Lower lobe of right lung (tissue), 2 donors: ENCODE measurements around the gene SLC39A3. TPM values are rescaled to one million over a fixed set of nuclear protein-coding genes. Genes with fewer than 3 reads are reported as not detected.

Experiments
- ATAC-seq, 2 donors: fragments of 200-7000 bp; cut with Tn5 transposase; one replicate each; pipeline ENCODE4 v1.9.1; 2020 to 2022; ENCODE audit warnings: mild to moderate bottlenecking in 2 of 2, moderate library complexity in 2 of 2
- DNase-seq: peaks from one replicate; pipeline ENCODE4 v3.0.0-alpha.2; 2020
- H3K27ac ChIP-seq: fragments of 200-600 bp; one replicate; pipeline ENCODE4 v1.8.0; 2022
- H3K27me3 ChIP-seq: fragments of 200-600 bp; one replicate; pipeline ENCODE4 v1.8.0; 2022; ENCODE audit warnings: low read depth
- H3K36me3 ChIP-seq: fragments of 200-600 bp; one replicate; pipeline ENCODE4 v1.8.0; 2022; ENCODE audit warnings: mild to moderate bottlenecking
- H3K4me1 ChIP-seq: fragments of 200-600 bp; one replicate; pipeline ENCODE4 v1.8.0; 2022
- H3K4me3 ChIP-seq: fragments of 200-600 bp; one replicate; pipeline ENCODE4 v1.8.0; 2022; ENCODE audit warnings: mild to moderate bottlenecking
- H3K9me3 ChIP-seq: fragments of 200-600 bp; one replicate; pipeline ENCODE4 v1.8.0; 2022
- CTCF ChIP-seq: fragments of 200-600 bp; IDR thresholded peaks from one replicate; pipeline ENCODE4 v1.8.0; 2022; ENCODE audit warnings: antibody characterized with exemption, mild to moderate bottlenecking
- intact Hi-C: fragments of 100-400 bp; cut with DNase I; formaldehyde crosslinking; loops from one replicate; pipeline ENCODE4 v1.11.0; 2022
- total RNA-seq: library from RNA; stranded (reverse); fragmentation: NEBNext Ultra II Directional; extraction: Animal tissue kit (Norgen Biotek cat#: 25700); gene quantifications from one replicate; pipeline ENCODE4 v1.2.1, GENCODE V29; 2021
- donor health status: DM: no; HTN: yes; CAD: no; lungs with severe emphysema.

The SLC39A3 gene
- total RNA-seq, 1 donor from 2014 or later: 24.4 TPM

GRCh38 chr19:2732157-2732725 lies 7.6 kb downstream of the SLC39A3 start:
- intact Hi-C loops: no loop called here
- Histone ChIP-seq H3K4me1 (no peaks in the 10 kb centered on the region), H3K27me3 (peaks cover 1% of the 10 kb centered on the region), H3K27ac (no peak overlapping the region), H3K36me3 (peaks cover 41% of the 10 kb centered on the region), H3K9me3 (no peaks in the 10 kb centered on the region), H3K4me3 (no peak overlapping the region)
- ATAC-seq (no peak), DNase-seq (no peak)
- TF ChIP-seq CTCF: no peak

- peaks cover 10% of the 10 kb centered on the region for H3K27me3 ChIP-seq
- peaks cover 34% of the 10 kb centered on the region for H3K36me3 ChIP-seq
- TF ChIP-seq CTCF: no peak
- H3K27ac ChIP-seq: no peak overlapping the region
- ATAC-seq (no peak), DNase-seq (no peak)
- no peak overlapping the region for H3K4me3 ChIP-seq
- H3K9me3 ChIP-seq: no peaks in the 10 kb centered on the region
- intact Hi-C loops: no loop called here
- H3K4me1 ChIP-seq: no peaks in the 10 kb centered on the region
Observed at GRCh38 chr19:2731181-2731995, 8.4 kb downstream of the SLC39A3 start.

- Histone ChIP-seq H3K27ac (no peak overlapping the region), H3K4me1 (no peaks in the 10 kb centered on the region), H3K9me3 (no peaks in the 10 kb centered on the region), H3K4me3 (no peak overlapping the region), H3K27me3 (peaks cover 21% of the 10 kb centered on the region), H3K36me3 (peaks cover 25% of the 10 kb centered on the region)
- intact Hi-C loops: no loop called here
- ATAC-seq (no peak), DNase-seq (no peak)
- TF ChIP-seq CTCF: no peak
Observed at GRCh38 chr19:2729943-2730818, 9.6 kb downstream of the SLC39A3 start.

GRCh38 chr19:2728783-2729387 lies 10.9 kb downstream of the SLC39A3 start:
- H3K9me3 ChIP-seq: no peaks in the 10 kb centered on the region
- TF ChIP-seq CTCF: no peak
- H3K4me1 ChIP-seq: no peaks in the 10 kb centered on the region
- no peak overlapping the region for H3K27ac ChIP-seq
- no peak overlapping the region for H3K4me3 ChIP-seq
- peaks cover 12% of the 10 kb centered on the region for H3K36me3 ChIP-seq
- DNase-seq: no peak
- ATAC-seq: no peak
- intact Hi-C loops: no loop called here
- peaks cover 23% of the 10 kb centered on the region for H3K27me3 ChIP-seq

GRCh38 chr19:2727640-2727944 lies 12.2 kb downstream of the SLC39A3 start:
- no peak for ATAC-seq
- H3K4me3 ChIP-seq: no peak overlapping the region
- intact Hi-C loops: no loop called here
- no peaks in the 10 kb centered on the region for H3K9me3 ChIP-seq
- no peak overlapping the region for H3K27ac ChIP-seq
- peaks cover 9% of the 10 kb centered on the region for H3K4me1 ChIP-seq
- H3K36me3 ChIP-seq: peaks cover 5% of the 10 kb centered on the region
- H3K27me3 ChIP-seq: peaks cover 35% of the 10 kb centered on the region
- no peak for DNase-seq
- TF ChIP-seq CTCF: no peak
